Muscle layer of colon (tissue), 2 donors: Measurements from ENCODE around the gene UGT1A4.

ENCODE experiments used
- H3K27ac ChIP-seq: one replicate; pipeline ENCODE4 v1.7.0; 2013; ENCODE audit warnings: low read depth, mild to moderate bottlenecking, low read length, moderate library complexity
- H3K27me3 ChIP-seq, 2 donors: one replicate each; pipeline ENCODE4 v1.7.0; 2013; ENCODE audit warnings: low read length in 2 of 2, mild to moderate bottlenecking in 2 of 2; ENCODE audit not compliant: insufficient read depth in 2 of 2, control insufficient read depth in 1 of 2
- H3K36me3 ChIP-seq: one replicate; pipeline ENCODE4 v1.7.0; 2013; ENCODE audit warnings: mild to moderate bottlenecking, low read length; ENCODE audit not compliant: insufficient read depth
- H3K4me1 ChIP-seq: one replicate; pipeline ENCODE4 v1.7.0; 2013; ENCODE audit warnings: mild to moderate bottlenecking, low read length; ENCODE audit not compliant: insufficient read depth
- H3K4me3 ChIP-seq, 2 donors: one replicate each; pipeline ENCODE4 v1.7.0; 2013; ENCODE audit warnings: low read length in 2 of 2, low read depth in 1 of 2, mild to moderate bottlenecking in 1 of 2, moderate library complexity in 1 of 2
- H3K9ac ChIP-seq: one replicate; pipeline ENCODE4 v1.7.0; 2013; ENCODE audit warnings: low read length
- H3K9me3 ChIP-seq: one replicate; pipeline ENCODE4 v1.7.0; 2013; ENCODE audit warnings: mild to moderate bottlenecking, low read length
- donor health status: abdominal sarcoma.
- donor health status: Adenocarcinoma of cecum.

Gene UGT1A4

GRCh38 chr2:233807215-233807865, 88.8 kb downstream of the UGT1A4 start:
- Histone ChIP-seq H3K27ac (no peak overlapping the region), H3K9me3 (no peaks in the 10 kb centered on the region), H3K9ac (no peak overlapping the region), H3K27me3 (no peaks in the 10 kb centered on the region), H3K4me3 (no peak overlapping the region), H3K36me3 (no peaks in the 10 kb centered on the region), H3K4me1 (no peaks in the 10 kb centered on the region)

GRCh38 chr2:233807966-233808935, 89.7 kb downstream of the UGT1A4 start:
- no peak overlapping the region for H3K27ac ChIP-seq
- H3K4me1 ChIP-seq, result no peaks in the 10 kb centered on the region
- no peaks in the 10 kb centered on the region for H3K36me3 ChIP-seq
- no peak overlapping the region for H3K9ac ChIP-seq
- no peaks in the 10 kb centered on the region for H3K9me3 ChIP-seq
- no peak overlapping the region for H3K4me3 ChIP-seq
- H3K27me3 ChIP-seq, result no peaks in the 10 kb centered on the region

- Histone ChIP-seq H3K9ac (no peak overlapping the region), H3K27me3 (no peaks in the 10 kb centered on the region), H3K27ac (no peak overlapping the region), H3K4me1 (no peaks in the 10 kb centered on the region), H3K4me3 (no peak overlapping the region), H3K36me3 (no peaks in the 10 kb centered on the region), H3K9me3 (no peaks in the 10 kb centered on the region)
These were observed 91.8 kb downstream of the UGT1A4 start for GRCh38 chr2:233810385-233810784.

- H3K27ac ChIP-seq, result no peak overlapping the region
- H3K27me3 ChIP-seq, result no peaks in the 10 kb centered on the region
- no peaks in the 10 kb centered on the region for H3K36me3 ChIP-seq
- H3K4me1 ChIP-seq, result no peaks in the 10 kb centered on the region
- no peak overlapping the region for H3K9ac ChIP-seq
- no peak overlapping the region for H3K4me3 ChIP-seq
- no peaks in the 10 kb centered on the region for H3K9me3 ChIP-seq
These were observed 92.6 kb downstream of the UGT1A4 start for GRCh38 chr2:233811087-233811486.

GRCh38 chr2:233811732-233812131, 93.2 kb downstream of the UGT1A4 start:
- no peaks in the 10 kb centered on the region for H3K36me3 ChIP-seq
- no peaks in the 10 kb centered on the region for H3K9me3 ChIP-seq
- no peaks in the 10 kb centered on the region for H3K4me1 ChIP-seq
- H3K4me3 ChIP-seq, result no peak overlapping the region
- H3K27ac ChIP-seq, result no peak overlapping the region
- H3K9ac ChIP-seq, result no peak overlapping the region
- no peaks in the 10 kb centered on the region for H3K27me3 ChIP-seq

- no peak overlapping the region for H3K4me3 ChIP-seq
- no peaks in the 10 kb centered on the region for H3K36me3 ChIP-seq
- H3K9ac ChIP-seq, result no peak overlapping the region
- H3K9me3 ChIP-seq, result no peaks in the 10 kb centered on the region
- H3K27me3 ChIP-seq, result no peaks in the 10 kb centered on the region
- H3K27ac ChIP-seq, result no peak overlapping the region
- no peaks in the 10 kb centered on the region for H3K4me1 ChIP-seq
These were observed 94.9 kb downstream of the UGT1A4 start for GRCh38 chr2:233813236-233814055.

GRCh38 chr2:233814056-233814835, 95.7 kb downstream of the UGT1A4 start:
- no peaks in the 10 kb centered on the region for H3K4me1 ChIP-seq
- no peak overlapping the region for H3K9ac ChIP-seq
- no peak overlapping the region for H3K27ac ChIP-seq
- no peaks in the 10 kb centered on the region for H3K27me3 ChIP-seq
- H3K36me3 ChIP-seq, result no peaks in the 10 kb centered on the region
- H3K9me3 ChIP-seq, result no peaks in the 10 kb centered on the region
- H3K4me3 ChIP-seq, result no peak overlapping the region

GRCh38 chr2:233815861-233816260, 97.3 kb downstream of the UGT1A4 start:
- Histone ChIP-seq H3K9ac (no peak overlapping the region), H3K27ac (no peak overlapping the region), H3K9me3 (no peaks in the 10 kb centered on the region), H3K27me3 (no peaks in the 10 kb centered on the region), H3K4me3 (no peak overlapping the region), H3K36me3 (no peaks in the 10 kb centered on the region), H3K4me1 (no peaks in the 10 kb centered on the region)

- Histone ChIP-seq H3K9ac (no peak overlapping the region), H3K4me1 (no peaks in the 10 kb centered on the region), H3K27me3 (no peaks in the 10 kb centered on the region), H3K4me3 (no peak overlapping the region), H3K9me3 (no peaks in the 10 kb centered on the region), H3K27ac (no peak overlapping the region), H3K36me3 (no peaks in the 10 kb centered on the region)
These were observed 97.8 kb downstream of the UGT1A4 start for GRCh38 chr2:233816334-233816733.

GRCh38 chr2:233816771-233817170, 98.2 kb downstream of the UGT1A4 start:
- no peaks in the 10 kb centered on the region for H3K9me3 ChIP-seq
- no peaks in the 10 kb centered on the region for H3K4me1 ChIP-seq
- H3K27me3 ChIP-seq, result no peaks in the 10 kb centered on the region
- no peak overlapping the region for H3K9ac ChIP-seq
- no peak overlapping the region for H3K27ac ChIP-seq
- no peak overlapping the region for H3K4me3 ChIP-seq
- no peaks in the 10 kb centered on the region for H3K36me3 ChIP-seq
